HG02588 (cell line): ENCODE measurements around the gene CLIP2.
"Not testable (repeated sequence)": the region's sequence is repeated elsewhere in the genome, so short reads cannot be mapped to it uniquely, and the experiment has no call there.

ENCODE experiments used
- ATAC-seq: cut with Tn5 transposase; IDR thresholded peaks from one replicate; pipeline ENCODE4 v1.9.1; 2021; ENCODE audit warnings: mild to moderate bottlenecking, moderate library complexity; ENCODE audit not compliant: unreplicated experiment

The CLIP2 gene

GRCh38 chr7:74325210-74325565 lies 36.0 kb downstream of the CLIP2 start:
- ATAC-seq, result no peak

GRCh38 chr7:74329225-74329624 lies 40.0 kb downstream of the CLIP2 start:
- ATAC-seq, result no peak

GRCh38 chr7:74332373-74333176 lies 43.4 kb downstream of the CLIP2 start:
- no peak for ATAC-seq

- ATAC-seq, result no peak
These were observed 44.8 kb downstream of the CLIP2 start for GRCh38 chr7:74334030-74334429.

GRCh38 chr7:74337926-74338325 lies 48.7 kb downstream of the CLIP2 start:
- ATAC-seq, result no peak

GRCh38 chr7:74338366-74339108 lies 49.3 kb downstream of the CLIP2 start:
- ATAC-seq, result no peak

GRCh38 chr7:74339648-74340047 lies 50.4 kb downstream of the CLIP2 start:
- ATAC-seq, result not testable (repeated sequence)

- ATAC-seq, result no peak
These were observed 54.3 kb downstream of the CLIP2 start for GRCh38 chr7:74343281-74344131.

GRCh38 chr7:74344132-74344496 lies 54.9 kb downstream of the CLIP2 start:
- no peak for ATAC-seq

- no peak for ATAC-seq
These were observed 55.6 kb downstream of the CLIP2 start for GRCh38 chr7:74344786-74345185.

- ATAC-seq, result no peak
These were observed 56.8 kb downstream of the CLIP2 start for GRCh38 chr7:74345970-74346369.

- ATAC-seq, result no peak
These were observed 60.4 kb downstream of the CLIP2 start for GRCh38 chr7:74349621-74350020.

- ATAC-seq, result no peak
These were observed 61.5 kb downstream of the CLIP2 start for GRCh38 chr7:74350751-74351150.

GRCh38 chr7:74351836-74352235 lies 62.6 kb downstream of the CLIP2 start:
- ATAC-seq, result no peak

GRCh38 chr7:74352551-74353138 lies 63.4 kb downstream of the CLIP2 start:
- ATAC-seq, result not testable (repeated sequence)

- ATAC-seq, result no peak
These were observed 64.8 kb downstream of the CLIP2 start for GRCh38 chr7:74354009-74354408.

- no peak for ATAC-seq
These were observed 65.9 kb downstream of the CLIP2 start for GRCh38 chr7:74355091-74355490.

- ATAC-seq, result no peak
These were observed 67.5 kb downstream of the CLIP2 start for GRCh38 chr7:74356589-74357315.

- ATAC-seq, result no peak
These were observed 70.8 kb downstream of the CLIP2 start for GRCh38 chr7:74360008-74360407.

- no peak for ATAC-seq
These were observed 73.1 kb downstream of the CLIP2 start for GRCh38 chr7:74362266-74362665.
